Prostate gland (tissue), 2 donors: ENCODE data around the gene EARS2.

ENCODE experiments used
- POLR2AphosphoS5 ChIP-seq: sonication (generic); formaldehyde crosslinking; IDR thresholded peaks from one replicate; pipeline ENCODE4 v1.6.1; 2017; ENCODE audit warnings: antibody characterized with exemption
- TF ChIP-seq, protein P1 (sequence below), 4 experiments: fragments of 200-600 bp in 2 of 4; fragments of 450-650 bp in 2 of 4; sonication (generic) in 2 of 4; IDR thresholded peaks; 1 replicate in 3 of 4; 2 replicates in 1 of 4; pipeline ENCODE4 v1.5.1; 2016 to 2019; ENCODE audit warnings: antibody characterized with exemption in 4 of 4, mild to moderate bottlenecking in 2 of 4, moderate library complexity in 2 of 4

DNA sequence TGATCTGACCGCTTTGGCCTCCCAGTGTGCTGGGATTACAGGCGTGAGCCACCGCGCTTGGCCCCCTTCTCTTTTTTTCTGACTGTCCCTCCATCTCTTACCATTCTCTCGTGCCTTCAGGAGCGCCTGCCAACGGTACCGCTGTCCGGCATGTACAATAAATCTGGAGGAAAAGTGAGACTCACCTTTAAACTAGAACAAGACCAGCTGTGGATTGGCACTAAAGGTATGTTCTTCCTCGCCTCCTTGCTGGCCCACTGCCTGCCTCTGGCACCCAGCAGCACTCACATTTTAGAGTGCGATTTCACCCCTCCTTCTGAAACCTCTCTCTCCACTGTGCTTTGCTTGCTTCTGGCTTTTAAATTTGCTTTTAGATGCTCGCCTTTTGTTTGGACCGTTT lies 5.4 kb upstream of the EARS2 start:
- no peak for TF ChIP-seq POLR2AphosphoS5
- TF ChIP-seq, protein P1, sequence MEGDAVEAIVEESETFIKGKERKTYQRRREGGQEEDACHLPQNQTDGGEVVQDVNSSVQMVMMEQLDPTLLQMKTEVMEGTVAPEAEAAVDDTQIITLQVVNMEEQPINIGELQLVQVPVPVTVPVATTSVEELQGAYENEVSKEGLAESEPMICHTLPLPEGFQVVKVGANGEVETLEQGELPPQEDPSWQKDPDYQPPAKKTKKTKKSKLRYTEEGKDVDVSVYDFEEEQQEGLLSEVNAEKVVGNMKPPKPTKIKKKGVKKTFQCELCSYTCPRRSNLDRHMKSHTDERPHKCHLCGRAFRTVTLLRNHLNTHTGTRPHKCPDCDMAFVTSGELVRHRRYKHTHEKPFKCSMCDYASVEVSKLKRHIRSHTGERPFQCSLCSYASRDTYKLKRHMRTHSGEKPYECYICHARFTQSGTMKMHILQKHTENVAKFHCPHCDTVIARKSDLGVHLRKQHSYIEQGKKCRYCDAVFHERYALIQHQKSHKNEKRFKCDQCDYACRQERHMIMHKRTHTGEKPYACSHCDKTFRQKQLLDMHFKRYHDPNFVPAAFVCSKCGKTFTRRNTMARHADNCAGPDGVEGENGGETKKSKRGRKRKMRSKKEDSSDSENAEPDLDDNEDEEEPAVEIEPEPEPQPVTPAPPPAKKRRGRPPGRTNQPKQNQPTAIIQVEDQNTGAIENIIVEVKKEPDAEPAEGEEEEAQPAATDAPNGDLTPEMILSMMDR (IDR thresholded peaks at IDR 0.05) = no peak
